AG10803 (cell line): ENCODE results near the gene CABLES2.

ENCODE experiments used
- DNase-seq: peaks from one replicate; pipeline ENCODE4 v3.0.0; 2010; ENCODE audit warnings: low read depth
- H3K4me3 ChIP-seq: 2 replicates; pipeline ENCODE4 v1.5.1; 2011; ENCODE audit warnings: mild to moderate bottlenecking, low read length, control low read depth
- TF ChIP-seq, protein P1 (sequence below): conservative IDR thresholded peaks from 2 replicates; pipeline ENCODE4 v1.5.1; 2011; ENCODE audit warnings: mild to moderate bottlenecking, low read length, control low read depth, inconsistent platforms

Gene CABLES2

DNA sequence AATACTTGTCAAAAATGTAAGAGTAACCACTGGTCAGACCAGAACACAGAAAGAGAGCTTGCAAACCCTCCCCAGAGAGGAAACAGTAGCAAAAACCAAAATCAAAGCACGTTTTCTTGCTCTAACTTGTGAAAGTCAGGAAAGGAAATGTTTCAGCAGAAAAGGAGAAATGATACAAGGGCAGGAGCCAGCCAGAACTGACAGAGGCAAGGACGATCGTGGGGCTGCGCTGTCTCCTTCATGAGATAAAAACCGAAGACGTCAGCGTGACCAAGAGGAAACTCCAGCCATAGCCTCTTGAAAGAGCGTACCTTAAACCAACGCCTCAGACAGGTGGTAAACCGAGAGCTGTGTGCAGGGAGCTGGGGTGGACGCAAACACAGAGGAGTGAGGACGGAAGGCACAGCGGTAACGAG lies 67.4 kb downstream of the CABLES2 start:
- DNase-seq: no peak
- TF ChIP-seq, protein P1, sequence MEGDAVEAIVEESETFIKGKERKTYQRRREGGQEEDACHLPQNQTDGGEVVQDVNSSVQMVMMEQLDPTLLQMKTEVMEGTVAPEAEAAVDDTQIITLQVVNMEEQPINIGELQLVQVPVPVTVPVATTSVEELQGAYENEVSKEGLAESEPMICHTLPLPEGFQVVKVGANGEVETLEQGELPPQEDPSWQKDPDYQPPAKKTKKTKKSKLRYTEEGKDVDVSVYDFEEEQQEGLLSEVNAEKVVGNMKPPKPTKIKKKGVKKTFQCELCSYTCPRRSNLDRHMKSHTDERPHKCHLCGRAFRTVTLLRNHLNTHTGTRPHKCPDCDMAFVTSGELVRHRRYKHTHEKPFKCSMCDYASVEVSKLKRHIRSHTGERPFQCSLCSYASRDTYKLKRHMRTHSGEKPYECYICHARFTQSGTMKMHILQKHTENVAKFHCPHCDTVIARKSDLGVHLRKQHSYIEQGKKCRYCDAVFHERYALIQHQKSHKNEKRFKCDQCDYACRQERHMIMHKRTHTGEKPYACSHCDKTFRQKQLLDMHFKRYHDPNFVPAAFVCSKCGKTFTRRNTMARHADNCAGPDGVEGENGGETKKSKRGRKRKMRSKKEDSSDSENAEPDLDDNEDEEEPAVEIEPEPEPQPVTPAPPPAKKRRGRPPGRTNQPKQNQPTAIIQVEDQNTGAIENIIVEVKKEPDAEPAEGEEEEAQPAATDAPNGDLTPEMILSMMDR: no peak
- no peak overlapping the region for H3K4me3 ChIP-seq
